Choroid plexus epithelial cell (primary cell): ENCODE results near the gene PSME1.
A peak's percentile ranks its signal among the peaks of the same experiment; 100 is the strongest.

Experiments
- DNase-seq: peaks from one replicate; pipeline ENCODE4 v3.0.0-alpha.2; 2010; ENCODE audit warnings: low read depth
- H3K4me3 ChIP-seq: 2 replicates; pipeline ENCODE4 v1.5.1; 2011; ENCODE audit warnings: low read depth, mild to moderate bottlenecking, control low read depth, low read length, moderate library complexity
- CTCF ChIP-seq: conservative IDR thresholded peaks from 2 replicates; pipeline ENCODE4 v1.5.1; 2011; ENCODE audit warnings: low read depth, mild to moderate bottlenecking, control low read depth, inconsistent platforms, low read length, moderate library complexity

PSME1 gene

DNA sequence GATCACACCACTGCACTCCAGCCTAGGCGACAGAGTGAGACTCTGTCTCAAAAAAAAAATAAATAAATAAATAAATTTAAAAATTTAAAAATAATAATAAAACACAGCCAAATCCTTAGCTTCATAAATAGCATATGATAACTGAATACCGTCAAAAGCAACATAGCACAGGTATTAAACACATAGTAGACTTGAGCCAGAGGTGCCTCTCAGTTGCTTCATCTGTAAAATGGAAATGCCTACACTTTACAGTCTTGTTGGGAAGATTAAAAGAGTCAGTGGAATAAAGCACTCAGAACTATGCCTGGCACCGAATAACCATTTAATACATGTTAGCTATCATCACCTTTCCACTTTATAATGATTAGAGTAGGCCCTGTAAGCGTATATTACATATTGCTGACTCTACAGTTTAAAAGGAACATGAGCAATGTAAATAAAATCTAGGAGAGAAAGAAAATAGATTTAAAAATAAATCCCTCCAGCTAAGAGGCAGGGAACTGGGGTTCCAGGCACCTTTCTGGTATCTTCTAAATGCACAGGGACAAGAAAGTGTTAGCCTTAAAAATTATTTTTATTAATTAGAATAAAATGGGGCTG is 29.2 kb upstream of the PSME1 start:
- H3K4me3 ChIP-seq = no peak overlapping the region
- no peak for DNase-seq
- no peak for TF ChIP-seq CTCF

- no peak for TF ChIP-seq CTCF
- no peak overlapping the region for H3K4me3 ChIP-seq
- DNase-seq = no peak
These were observed 27.6 kb upstream of the PSME1 start for GRCh38 chr14:24108336-24108874.

DNA sequence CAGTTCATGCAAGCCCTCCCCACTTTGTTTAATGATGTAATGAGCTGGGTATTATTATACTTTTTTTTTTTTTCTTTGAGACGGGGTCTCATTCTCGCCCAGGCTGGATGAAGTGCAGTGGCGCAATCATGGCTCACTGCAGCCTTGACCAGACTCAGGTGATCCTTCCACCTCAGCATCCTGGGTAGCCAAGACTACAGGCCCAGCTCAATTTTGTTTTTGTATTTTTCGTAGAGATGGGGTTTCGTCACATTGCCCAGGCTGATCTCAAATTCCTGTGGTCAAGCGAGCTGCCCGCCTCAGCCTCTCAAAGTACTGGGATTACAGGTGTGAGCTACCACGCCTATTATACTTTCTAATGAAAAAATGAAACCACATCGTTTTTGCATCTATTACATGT is 25.9 kb upstream of the PSME1 start:
- TF ChIP-seq CTCF = no peak
- H3K4me3 ChIP-seq = no peak overlapping the region
- DNase-seq = no peak

GRCh38 chr14:24110523-24110922 is 25.5 kb upstream of the PSME1 start:
- DNase-seq = no peak
- no peak for TF ChIP-seq CTCF
- H3K4me3 ChIP-seq = no peak overlapping the region

GRCh38 chr14:24113379-24113800 is 22.6 kb upstream of the PSME1 start:
- no peak for TF ChIP-seq CTCF
- peak overlapping the region; percentile 85 for H3K4me3 ChIP-seq
- no peak for DNase-seq

DNA sequence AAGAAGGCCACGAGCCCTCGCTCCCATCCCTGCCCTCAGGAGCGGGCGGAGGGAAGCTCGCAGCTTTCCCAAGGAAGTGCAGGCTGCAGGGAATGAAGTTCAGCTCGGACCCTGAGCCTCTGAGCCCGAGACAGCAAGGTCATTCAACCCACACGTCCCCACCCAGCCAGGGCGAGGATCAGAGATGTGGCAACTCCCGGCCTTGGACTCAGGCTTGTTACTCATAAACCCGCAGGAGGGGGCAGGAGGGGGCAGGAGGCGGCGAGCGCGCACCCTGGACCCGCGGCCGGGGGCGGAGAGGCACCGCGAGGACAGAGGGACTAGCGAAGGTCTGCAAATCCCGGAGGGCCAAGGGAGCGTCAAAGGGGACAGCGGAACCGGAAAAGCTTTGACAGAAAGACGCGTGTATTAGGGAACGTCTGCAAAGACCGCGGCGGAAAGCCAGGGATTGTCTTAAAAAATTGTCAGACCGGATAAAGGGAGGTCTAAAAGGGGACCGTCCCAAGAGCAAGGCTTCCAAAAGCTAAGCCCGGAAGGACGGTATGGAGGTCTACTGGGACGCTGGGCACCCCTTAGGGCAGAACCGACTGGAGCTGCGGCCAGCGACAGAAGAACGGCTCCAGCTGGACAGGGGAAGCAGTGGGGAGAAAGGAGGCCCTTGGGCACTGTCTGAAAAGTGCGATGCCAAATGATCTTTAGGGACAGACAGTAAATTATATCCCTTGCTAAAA is 22.0 kb upstream of the PSME1 start:
- TF ChIP-seq CTCF = no peak

More for the DNA sequence above, 22.0 kb upstream of the PSME1 start:
- peak; percentile 82 for DNase-seq
- H3K4me3 ChIP-seq = peak overlapping the region; percentile 85
